Coronary artery (tissue), 2 donors: ENCODE data around the gene NRXN2.

Source experiments
- DNase-seq: peaks from one replicate; pipeline ENCODE4 v3.0.0-alpha.2; 2017; ENCODE audit warnings: low spot score
- H3K27ac ChIP-seq, 2 donors: fragments of 200-600 bp; sonication (generic); one replicate each; pipeline ENCODE4 v1.5.1; 2016 to 2019
- H3K4me3 ChIP-seq: fragments of 200-600 bp; sonication (generic); 2 replicates; pipeline ENCODE4 v1.5.1; 2016; ENCODE audit warnings: mild to moderate bottlenecking, moderate library complexity
- CTCF ChIP-seq: fragments of 200-600 bp; sonication (generic); IDR thresholded peaks from one replicate; pipeline ENCODE4 v1.5.1; 2019; ENCODE audit warnings: antibody characterized with exemption

Gene NRXN2

DNA sequence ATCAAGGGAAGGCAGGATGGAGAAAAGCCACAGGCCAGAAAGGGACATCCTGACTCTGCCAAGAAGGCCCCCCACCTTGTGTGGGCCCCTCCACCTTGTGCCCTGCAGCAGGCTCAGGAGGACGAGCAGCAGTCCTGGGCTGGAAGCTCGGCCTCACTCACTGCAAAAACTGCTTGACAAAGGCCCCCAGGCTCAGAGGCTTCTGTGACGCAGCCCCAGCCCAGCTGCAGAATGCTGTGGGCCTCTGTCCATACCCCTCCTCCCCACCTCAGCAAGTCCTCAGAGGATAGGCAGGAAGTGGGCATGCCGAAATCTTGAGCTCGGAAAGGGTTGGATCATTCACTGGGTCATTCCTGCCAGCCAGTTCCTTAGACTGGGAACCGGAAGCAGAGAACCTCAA lies 61.9 kb downstream of the NRXN2 start:
- no peak for TF ChIP-seq CTCF
- DNase-seq = peak; percentile 86
- peak overlapping the region; percentile 74 to 84 for H3K27ac ChIP-seq
- peak overlapping the region; percentile 58 for H3K4me3 ChIP-seq

GRCh38 chr11:64660706-64661105 lies 62.3 kb downstream of the NRXN2 start:
- peak overlapping the region; percentile 58 for H3K4me3 ChIP-seq
- TF ChIP-seq CTCF = no peak
- no peak for DNase-seq
- peak overlapping the region; percentile 74 to 84 for H3K27ac ChIP-seq

DNA sequence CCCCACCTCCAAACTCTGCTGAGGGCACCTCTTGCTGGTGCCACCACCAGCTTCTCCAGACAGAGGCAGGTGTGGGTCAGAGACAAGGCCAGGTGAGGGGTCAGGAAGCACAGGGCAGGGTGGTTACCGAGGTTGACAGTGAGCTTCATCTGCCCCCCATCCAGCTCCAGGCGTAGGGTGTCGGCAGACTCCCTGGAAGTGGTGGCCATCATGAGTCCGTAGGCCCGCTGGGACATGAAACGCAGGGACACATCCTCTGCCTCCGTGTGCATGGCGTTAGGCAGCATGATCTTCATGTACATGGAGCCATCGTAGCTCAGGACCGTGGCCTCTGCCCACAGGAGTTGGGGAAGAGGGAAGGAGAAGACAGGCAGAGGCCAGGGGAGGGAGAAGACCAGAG lies 62.8 kb downstream of the NRXN2 start:
- H3K4me3 ChIP-seq = peak overlapping the region; percentile 58
- peak overlapping the region; percentile 74 to 84 for H3K27ac ChIP-seq
- DNase-seq = no peak
- no peak for TF ChIP-seq CTCF

DNA sequence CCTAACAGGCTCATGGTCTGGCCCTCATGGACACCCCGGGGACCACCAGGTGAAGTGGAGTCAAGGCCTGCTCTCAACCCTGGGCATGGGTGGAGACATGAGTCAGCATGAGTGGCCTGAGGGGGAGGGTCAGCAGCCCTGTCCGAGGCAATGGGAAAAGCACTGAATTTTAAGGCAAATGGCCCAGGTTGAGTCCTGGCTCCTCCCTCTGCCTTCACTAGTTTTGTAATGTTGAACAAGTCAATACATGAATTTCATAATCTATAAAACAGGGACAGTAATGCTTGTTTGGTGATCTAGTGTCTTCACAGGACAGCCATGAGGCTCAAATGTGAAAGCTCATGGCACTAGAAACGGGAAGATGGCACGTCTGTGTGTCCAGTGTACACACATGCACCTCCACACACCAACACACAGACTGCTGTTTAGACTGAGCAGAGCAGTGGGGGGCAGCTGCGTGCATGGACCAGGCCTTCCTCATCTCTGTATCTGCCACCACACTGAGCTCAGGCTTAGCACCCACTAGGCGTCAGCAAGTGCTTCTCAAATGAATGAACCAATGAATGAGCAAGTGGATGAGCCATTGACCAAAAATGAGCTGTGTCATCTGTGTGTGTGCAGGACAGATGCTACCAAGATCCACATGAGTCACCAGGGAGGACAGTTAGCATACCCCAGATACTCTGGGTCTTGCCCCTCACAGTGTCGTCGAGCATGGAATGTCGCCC lies 63.4 kb downstream of the NRXN2 start:
- no peak for DNase-seq
- peak overlapping the region; percentile 74 to 84 for H3K27ac ChIP-seq
- no peak for TF ChIP-seq CTCF
- H3K4me3 ChIP-seq = peak overlapping the region; percentile 58

DNA sequence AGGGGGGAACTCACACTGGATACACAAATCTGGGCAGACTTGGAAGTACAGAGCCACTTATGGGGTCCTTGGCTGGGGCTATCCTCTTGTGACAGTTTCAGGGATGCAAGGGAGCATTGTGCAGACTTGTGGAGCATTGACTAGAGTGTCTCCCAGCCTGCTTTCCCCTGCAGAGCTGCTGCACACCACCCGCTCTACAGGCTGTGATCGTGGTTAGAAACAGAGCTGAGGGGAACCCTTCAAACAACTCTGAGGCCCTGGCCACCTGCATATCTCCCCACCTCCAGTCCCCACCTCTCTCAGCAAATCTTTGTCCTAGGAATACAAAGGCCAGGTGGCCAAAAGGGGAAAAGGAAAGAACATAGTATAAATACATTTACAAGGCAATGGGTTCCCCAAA lies 64.7 kb downstream of the NRXN2 start:
- no peak for TF ChIP-seq CTCF
- DNase-seq = no peak
- H3K4me3 ChIP-seq = no peak overlapping the region
- H3K27ac ChIP-seq = no peak overlapping the region

DNA sequence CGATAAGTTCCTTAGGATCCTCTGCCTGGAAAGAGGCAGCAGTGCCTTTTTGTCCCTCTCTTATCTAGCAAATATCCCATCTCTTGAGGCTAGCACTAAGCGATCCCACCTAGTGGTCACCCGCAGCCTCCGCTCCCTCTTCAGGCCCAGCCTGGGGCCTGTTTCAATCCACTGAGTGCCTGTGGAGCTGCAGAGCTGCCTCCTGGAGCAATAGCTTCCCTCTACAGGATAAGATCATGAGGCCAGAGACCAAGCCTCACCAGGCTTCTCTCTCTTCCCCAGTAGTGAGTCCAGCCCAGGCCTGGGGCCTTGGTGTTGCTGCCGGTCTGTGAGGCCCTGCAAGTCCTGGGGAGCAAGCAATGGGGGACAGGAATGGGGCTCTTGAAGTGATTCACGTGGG lies 66.1 kb downstream of the NRXN2 start:
- H3K4me3 ChIP-seq = no peak overlapping the region
- no peak for TF ChIP-seq CTCF
- H3K27ac ChIP-seq = peak overlapping the region in 1 of 2 donors; percentile 30
- DNase-seq = no peak

- no peak overlapping the region for H3K4me3 ChIP-seq
- H3K27ac ChIP-seq = peak overlapping the region in 1 of 2 donors; percentile 30
- DNase-seq = no peak
- TF ChIP-seq CTCF = no peak
These were observed 66.9 kb downstream of the NRXN2 start for GRCh38 chr11:64655941-64656601.
